ENCODE measurements around the gene DSCAML1. TPM values are rescaled to one million over a fixed set of nuclear protein-coding genes. Genes with fewer than 3 reads are reported as not detected.

DSCAML1 gene
- total and polyA plus RNA-seq, 2 of the 8 experiments (the other 6 are each of a cell fraction or from before 2014, with no cell fraction given): 0.19 to 0.24 TPM

GRCh38 chr11:117385471-117385870 is 411.5 kb downstream of the DSCAML1 start (continued):
- no peak for TF ChIP-seq CHD2 (IDR thresholded peaks at IDR 0.05; ENCODE audit: low read length)
- TF ChIP-seq SIRT6 (IDR thresholded peaks at IDR 0.05; ENCODE audit: low read length): no peak

Measured in H1 (cell line).